ENCODE data around the gene TNFAIP1. TPM values are rescaled to one million over a fixed set of nuclear protein-coding genes. Genes with fewer than 3 reads are reported as not detected.

Gene TNFAIP1
- total RNA-seq, 4 donors from 2014 or later = 18.8 to 36.5 (median 25.5) TPM

DNA sequence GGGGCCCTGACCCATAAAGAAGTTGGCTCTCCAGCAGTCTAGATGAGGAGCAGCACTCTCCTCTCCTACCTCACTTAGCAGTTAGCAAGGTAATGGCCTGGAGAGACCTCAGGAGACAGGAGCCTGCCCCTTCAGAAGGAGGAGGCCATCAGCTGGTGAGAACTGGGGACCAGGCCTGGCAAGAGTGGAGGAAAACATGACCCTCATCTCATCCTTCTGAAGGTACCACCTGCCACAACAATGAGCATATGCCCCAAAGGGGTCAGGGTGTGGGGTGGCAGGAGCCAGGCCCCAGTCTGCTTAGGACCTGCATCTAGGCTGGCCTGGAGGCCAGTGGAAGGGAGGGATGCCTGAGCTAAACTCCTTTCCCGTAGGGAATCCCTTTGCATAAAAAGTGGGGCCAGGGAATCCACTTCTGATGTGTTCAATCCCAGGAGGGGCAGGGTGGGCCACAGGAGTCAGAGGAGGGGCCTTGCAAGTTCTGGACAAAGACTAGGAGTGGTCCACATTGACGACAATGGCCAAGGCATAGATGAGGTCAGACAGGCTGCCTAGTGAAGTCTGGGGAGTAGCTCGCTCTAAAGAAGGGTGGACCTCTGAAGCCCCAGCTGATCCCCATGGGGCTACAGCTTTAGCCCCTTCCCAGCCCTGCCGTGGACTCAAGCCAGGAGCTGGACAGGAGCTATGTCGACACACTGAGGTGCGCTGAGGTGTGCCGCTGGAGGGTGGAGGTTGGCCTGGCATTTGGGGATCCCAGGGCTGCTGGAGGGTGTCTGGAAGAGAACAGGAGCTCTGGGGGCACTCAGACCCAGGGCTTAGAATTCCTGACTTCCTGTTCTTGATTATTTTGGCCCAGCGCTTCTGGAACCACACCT lies 28.5 kb downstream of the TNFAIP1 start:
- Histone ChIP-seq H3K27ac (no peak overlapping the region), H3K36me3 (peaks cover 0 to 58% of the 10 kb centered on the region in 2 donors), H3K27me3 (no peaks in the 10 kb centered on the region), H3K4me1 (no peaks in the 10 kb centered on the region), H3K9me3 (no peaks in the 10 kb centered on the region), H3K4me3 (no peak overlapping the region)
- ATAC-seq = no peak
- TF ChIP-seq POLR2A (IDR thresholded peaks at IDR 0.05) = no peak
- TF ChIP-seq, protein P1, sequence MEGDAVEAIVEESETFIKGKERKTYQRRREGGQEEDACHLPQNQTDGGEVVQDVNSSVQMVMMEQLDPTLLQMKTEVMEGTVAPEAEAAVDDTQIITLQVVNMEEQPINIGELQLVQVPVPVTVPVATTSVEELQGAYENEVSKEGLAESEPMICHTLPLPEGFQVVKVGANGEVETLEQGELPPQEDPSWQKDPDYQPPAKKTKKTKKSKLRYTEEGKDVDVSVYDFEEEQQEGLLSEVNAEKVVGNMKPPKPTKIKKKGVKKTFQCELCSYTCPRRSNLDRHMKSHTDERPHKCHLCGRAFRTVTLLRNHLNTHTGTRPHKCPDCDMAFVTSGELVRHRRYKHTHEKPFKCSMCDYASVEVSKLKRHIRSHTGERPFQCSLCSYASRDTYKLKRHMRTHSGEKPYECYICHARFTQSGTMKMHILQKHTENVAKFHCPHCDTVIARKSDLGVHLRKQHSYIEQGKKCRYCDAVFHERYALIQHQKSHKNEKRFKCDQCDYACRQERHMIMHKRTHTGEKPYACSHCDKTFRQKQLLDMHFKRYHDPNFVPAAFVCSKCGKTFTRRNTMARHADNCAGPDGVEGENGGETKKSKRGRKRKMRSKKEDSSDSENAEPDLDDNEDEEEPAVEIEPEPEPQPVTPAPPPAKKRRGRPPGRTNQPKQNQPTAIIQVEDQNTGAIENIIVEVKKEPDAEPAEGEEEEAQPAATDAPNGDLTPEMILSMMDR (IDR thresholded peaks at IDR 0.05 in 4 of 5, conservative IDR thresholded peaks at IDR 0.05 in 1 of 5) = no peak
- in situ Hi-C loops (cut with MboI; ENCODE audit: low sequenced_read_pairs in 4 of 4) = loop anchor here in 1 of 4 donors (25.0 kb wide), 1 partner anchor 598 kb away; the partner anchor contains the start of gene PHF12
- no peak for DNase-seq
- intact Hi-C loops (cut with DNase I; ENCODE audit: low total_unique reads) = no loop called here

DNA sequence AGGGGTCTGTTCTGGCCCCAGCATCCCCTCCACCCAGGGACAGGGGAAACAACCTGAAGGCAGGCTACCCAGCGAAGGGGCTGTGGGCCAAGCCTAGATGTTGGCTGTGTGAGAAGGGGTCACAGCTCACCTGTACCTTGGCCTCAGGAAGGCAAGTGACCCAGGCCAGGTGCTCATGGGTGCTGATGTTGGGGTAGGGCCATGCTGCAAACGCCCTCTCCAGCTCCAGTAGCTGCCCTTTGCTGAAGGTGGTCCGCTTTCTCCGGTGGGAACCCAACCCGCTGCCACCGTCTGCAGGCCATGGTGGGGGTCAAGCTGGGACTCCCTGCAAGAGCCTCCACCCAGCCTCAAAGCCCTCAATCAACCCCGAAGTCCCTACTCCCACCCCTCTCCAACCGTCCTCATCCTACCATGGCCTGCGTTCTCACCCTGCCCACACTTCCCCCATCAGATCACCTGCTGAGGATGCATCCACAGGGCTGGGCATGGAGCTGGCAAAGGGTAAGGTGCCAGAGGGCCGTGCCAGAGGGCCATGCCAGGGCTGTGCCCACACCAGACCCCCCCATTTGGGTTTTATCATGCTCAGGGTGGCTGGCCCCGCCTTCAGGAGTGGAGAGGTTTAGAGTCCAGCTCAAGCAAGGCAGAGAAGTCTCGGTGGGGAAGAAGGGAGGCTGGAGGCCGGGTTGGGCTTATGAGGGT lies 29.3 kb downstream of the TNFAIP1 start, which contains the start of gene SEBOX:
TSS of gene SEBOX (minus strand) at position 535 of the 699 bp plus-strand sequence. CDS start at position 487, 48 bp downstream.
- Histone ChIP-seq H3K27me3 (no peaks in the 10 kb centered on the region), H3K4me3 (no peak within 1 kb of the TSS), H3K27ac (no peak within 1 kb of the TSS), H3K4me1 (no peaks in the 10 kb centered on the region), H3K36me3 (peaks cover 0 to 50% of the 10 kb centered on the region in 2 donors), H3K9me3 (no peaks in the 10 kb centered on the region)
- TF ChIP-seq, protein P1 (IDR thresholded peaks at IDR 0.05 in 4 of 5, conservative IDR thresholded peaks at IDR 0.05 in 1 of 5) = no peak
- no peak for TF ChIP-seq POLR2A (IDR thresholded peaks at IDR 0.05)
- in situ Hi-C loops (cut with MboI; ENCODE audit: low sequenced_read_pairs in 4 of 4) = loop anchor here in 1 of 4 donors (25.0 kb wide), 1 partner anchor 597 kb away; the partner anchor contains the start of gene PHF12
- DNase-seq = no peak
- intact Hi-C loops (cut with DNase I; ENCODE audit: low total_unique reads) = no loop called here
- ATAC-seq = no peak

DNA sequence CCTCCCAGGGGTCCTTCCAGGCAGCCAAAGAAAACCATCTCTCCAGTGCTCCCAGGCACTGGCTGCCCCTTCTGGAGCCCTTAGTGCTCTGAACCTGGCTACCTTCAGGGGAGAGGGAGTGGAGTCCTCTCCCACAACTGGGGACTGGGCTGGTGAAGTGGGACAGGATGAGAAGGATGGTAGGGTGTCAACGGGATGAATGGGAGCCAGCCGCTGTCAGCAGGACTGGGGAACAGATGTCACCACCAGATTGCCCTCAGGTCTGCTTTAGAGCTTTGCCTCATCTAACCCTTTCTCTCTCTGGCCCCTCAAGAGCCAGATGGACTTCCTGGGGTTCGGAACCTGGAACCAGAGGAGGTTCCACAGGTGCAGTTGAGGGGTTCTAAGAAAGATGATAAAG lies 29.9 kb downstream of the TNFAIP1 start:
- in situ Hi-C loops (cut with MboI; ENCODE audit: low sequenced_read_pairs in 4 of 4) = loop anchor here in 1 of 4 donors (25.0 kb wide), 1 partner anchor 597 kb away; the partner anchor contains the start of gene PHF12
- Histone ChIP-seq H3K4me1 (no peaks in the 10 kb centered on the region), H3K4me3 (no peak overlapping the region), H3K27me3 (no peaks in the 10 kb centered on the region), H3K36me3 (peaks cover 0 to 43% of the 10 kb centered on the region in 2 donors), H3K9me3 (no peaks in the 10 kb centered on the region), H3K27ac (no peak overlapping the region)
- ATAC-seq = no peak
- intact Hi-C loops (cut with DNase I; ENCODE audit: low total_unique reads) = no loop called here
- no peak for DNase-seq
- TF ChIP-seq, protein P1 (IDR thresholded peaks at IDR 0.05 in 4 of 5, conservative IDR thresholded peaks at IDR 0.05 in 1 of 5) = no peak
- TF ChIP-seq POLR2A (IDR thresholded peaks at IDR 0.05) = no peak

DNA sequence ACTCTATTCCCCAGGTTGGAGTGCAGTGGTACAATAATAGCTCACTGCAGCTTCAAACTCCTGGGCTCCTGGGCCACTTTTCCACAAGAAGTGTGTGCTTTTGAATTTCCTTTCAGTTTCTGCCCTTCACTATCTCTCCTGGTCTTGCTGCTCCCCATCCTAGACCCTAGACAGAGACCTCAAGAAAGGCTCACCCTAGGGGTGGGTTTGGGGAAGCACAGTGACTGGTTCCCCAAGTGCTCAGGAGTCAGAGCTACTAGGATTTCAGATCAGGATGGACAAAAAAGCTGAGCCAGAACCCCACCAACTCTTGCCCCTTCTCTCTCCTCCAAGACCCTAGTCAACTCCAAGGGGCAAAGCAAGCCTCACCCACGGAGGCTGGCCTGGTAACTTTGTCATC lies 31.0 kb downstream of the TNFAIP1 start:
- no peak for DNase-seq
- intact Hi-C loops (cut with DNase I; ENCODE audit: low total_unique reads) (no loop called here), in situ Hi-C loops (cut with MboI; ENCODE audit: low sequenced_read_pairs in 4 of 4) (loop anchor here in 1 of 4 donors (25.0 kb wide), 1 partner anchor 596 kb away; the partner anchor contains the start of gene PHF12)
- TF ChIP-seq, protein P1 (IDR thresholded peaks at IDR 0.05 in 4 of 5, conservative IDR thresholded peaks at IDR 0.05 in 1 of 5) = no peak
- no peak for TF ChIP-seq POLR2A (IDR thresholded peaks at IDR 0.05)
- Histone ChIP-seq H3K9me3 (no peaks in the 10 kb centered on the region), H3K27me3 (no peaks in the 10 kb centered on the region), H3K4me3 (no peak overlapping the region), H3K27ac (no peak overlapping the region), H3K36me3 (peaks cover 0 to 32% of the 10 kb centered on the region in 2 donors), H3K4me1 (no peaks in the 10 kb centered on the region)
- ATAC-seq = no peak
